ENCODE data around the gene VPS11. TPM values are rescaled to one million over a fixed set of nuclear protein-coding genes. Genes with fewer than 3 reads are reported as not detected.

Gene VPS11
- 23.0 TPM for total RNA-seq
- long read RNA-seq, transcript VPS11-208 (16 exons, 3,313 nt) = major isoform, 29 of 47 reads
- long read RNA-seq, partial matches to known transcripts = 10 of 47 reads
- long read RNA-seq, other reads (novel, unspliced or antisense) = 8 of 47 reads

- ATAC-seq (peak; percentile 99), DNase-seq (peak; percentile 99)
- intact Hi-C loops (cut with micrococcal nuclease) = no loop called here
Observed at GRCh38 chr11:119067371-119068222, at the start of gene VPS11. TSS of gene VPS11 (plus strand) at chr11:119067818. CDS start at chr11:119067824, 6 bp downstream.

- ATAC-seq (peak; percentile 96), DNase-seq (peak; percentile 95)
- intact Hi-C loops (cut with micrococcal nuclease) = no loop called here
Observed at GRCh38 chr11:119018074-119018938, 49.3 kb upstream of the VPS11 start, which contains the start of the genes RPS25 and TRAPPC4. TSS of gene RPS25 (minus strand) at chr11:119018343. CDS start at chr11:119018284, 59 bp downstream. TSS of gene TRAPPC4 (plus strand) at chr11:119018766. CDS start at chr11:119018796, 30 bp downstream.

GRCh38 chr11:119019996-119020395 lies 47.6 kb upstream of the VPS11 start:
- DNase-seq (no peak), ATAC-seq (no peak)

GRCh38 chr11:119021631-119022030 lies 46.0 kb upstream of the VPS11 start:
- intact Hi-C loops (cut with micrococcal nuclease) = no loop called here
- ATAC-seq (no peak), DNase-seq (no peak)

More at GRCh38 chr11:119019996-119020395, 47.6 kb upstream of the VPS11 start:
- intact Hi-C loops (cut with micrococcal nuclease) = no loop called here

GRCh38 chr11:119023741-119024140 lies 43.9 kb upstream of the VPS11 start:
- intact Hi-C loops (cut with micrococcal nuclease) = no loop called here
- DNase-seq (no peak), ATAC-seq (no peak)

GRCh38 chr11:119024430-119025098 lies 43.1 kb upstream of the VPS11 start:
- ATAC-seq (no peak), DNase-seq (no peak)
- intact Hi-C loops (cut with micrococcal nuclease) = no loop called here

GRCh38 chr11:119025099-119025473 lies 42.5 kb upstream of the VPS11 start:
- intact Hi-C loops (cut with micrococcal nuclease) = no loop called here
- ATAC-seq = no peak
- no peak for DNase-seq

GRCh38 chr11:119025541-119025940 lies 42.1 kb upstream of the VPS11 start:
- ATAC-seq = no peak
- DNase-seq = no peak
- intact Hi-C loops (cut with micrococcal nuclease) = no loop called here

- intact Hi-C loops (cut with micrococcal nuclease) = no loop called here
- DNase-seq (no peak), ATAC-seq (no peak)
Observed at GRCh38 chr11:119025978-119026766, 41.4 kb upstream of the VPS11 start.

GRCh38 chr11:119026970-119027369 lies 40.6 kb upstream of the VPS11 start:
- intact Hi-C loops (cut with micrococcal nuclease) = no loop called here
- DNase-seq = no peak
- ATAC-seq = no peak

GRCh38 chr11:119027561-119028345 lies 39.9 kb upstream of the VPS11 start:
- no peak for ATAC-seq
- intact Hi-C loops (cut with micrococcal nuclease) = no loop called here

GRCh38 chr11:119028346-119029068 lies 39.1 kb upstream of the VPS11 start:
- ATAC-seq = no peak
- no peak for DNase-seq
- intact Hi-C loops (cut with micrococcal nuclease) = no loop called here

More at GRCh38 chr11:119027561-119028345, 39.9 kb upstream of the VPS11 start:
- no peak for DNase-seq

- intact Hi-C loops (cut with micrococcal nuclease) = no loop called here
- DNase-seq (no peak), ATAC-seq (no peak)
Observed at GRCh38 chr11:119029069-119029339, 38.6 kb upstream of the VPS11 start.

- ATAC-seq = peak; percentile 8
- DNase-seq = no peak
- intact Hi-C loops (cut with micrococcal nuclease) = no loop called here
Observed at GRCh38 chr11:119029340-119030028, 38.1 kb upstream of the VPS11 start.

GRCh38 chr11:119030029-119030328 lies 37.6 kb upstream of the VPS11 start:
- intact Hi-C loops (cut with micrococcal nuclease) = no loop called here
- ATAC-seq (no peak), DNase-seq (no peak)

- ATAC-seq (peak; percentile 98), DNase-seq (peak; percentile 99)
- intact Hi-C loops (cut with micrococcal nuclease) = no loop called here
Observed at GRCh38 chr11:119030329-119031047, 37.1 kb upstream of the VPS11 start, which contains the start of gene SLC37A4. TSS of gene SLC37A4 (minus strand) at chr11:119030877.

Measured in left ventricle myocardium superior (tissue), 1 donor.